ENCODE results near the gene PCYOX1L. TPM values are rescaled to one million over a fixed set of nuclear protein-coding genes. Genes with fewer than 3 reads are reported as not detected.
A peak's percentile ranks its signal among the peaks of the same experiment; 100 is the strongest.
"Not testable (repeated sequence)": the region's sequence is repeated elsewhere in the genome, so short reads cannot be mapped to it uniquely, and the experiment has no call there.

The PCYOX1L gene
- polyA plus RNA-seq, 6 donors from 2014 or later: 5.4 to 9.2 (median 8.0) TPM

DNA sequence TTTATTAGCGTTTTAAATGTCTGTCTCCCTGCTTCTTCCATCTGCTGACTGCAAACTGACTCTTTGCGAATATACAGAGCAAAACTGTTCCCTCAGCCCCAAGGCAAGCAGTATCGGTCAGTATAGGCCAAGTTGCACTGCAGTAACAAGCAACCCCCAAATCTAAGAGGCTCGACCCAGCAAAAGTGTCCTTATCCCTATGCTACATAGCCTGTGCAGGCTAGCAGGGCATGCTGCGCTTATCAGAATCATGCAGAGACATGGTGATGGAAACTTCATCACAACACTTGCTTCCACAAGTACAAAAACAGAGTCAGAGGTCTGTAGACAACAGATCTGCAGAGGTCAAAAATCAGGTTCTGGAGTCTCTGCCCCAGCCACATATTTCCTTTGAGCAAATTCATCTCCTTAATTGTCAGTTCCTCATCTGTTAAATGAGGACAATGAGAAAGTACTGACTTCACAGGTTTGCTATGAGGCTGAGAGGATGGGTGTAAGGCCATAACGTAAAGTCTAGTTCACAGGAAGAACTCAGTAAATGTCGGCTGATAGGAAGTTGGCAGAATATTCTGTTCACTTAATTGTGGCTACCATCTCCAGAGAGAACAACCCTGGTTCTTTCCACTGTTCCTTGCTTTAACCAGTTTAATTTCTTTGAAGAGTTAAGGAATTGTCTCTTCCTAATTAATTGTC, 30.8 kb downstream of the PCYOX1L start:
- Mint-ChIP-seq H3K4me1 (no peaks in the 10 kb centered on the region), H3K27me3 (peaks cover 0 to 5% (median 0%) of the 10 kb centered on the region in 3 donors), H3K36me3 (no peaks in the 10 kb centered on the region), H3K9me3 (no peaks in the 10 kb centered on the region), H3K4me3 (no peak overlapping the region), H3K27ac (peak overlapping the region in 1 of 6 donors; percentile 2)
- ATAC-seq (ENCODE audit: low read depth in 2 of 2) (no peak), DNase-seq (no peak)

GRCh38 chr5:149389552-149390495, 32.0 kb downstream of the PCYOX1L start:
- DNase-seq (no peak), ATAC-seq (ENCODE audit: low read depth in 2 of 2) (no peak)
- Mint-ChIP-seq H3K4me1 (no peaks in the 10 kb centered on the region), H3K27ac (no peak overlapping the region), H3K36me3 (no peaks in the 10 kb centered on the region), H3K4me3 (no peak overlapping the region), H3K27me3 (peaks cover 0 to 5% (median 0%) of the 10 kb centered on the region in 3 donors), H3K9me3 (no peaks in the 10 kb centered on the region)

DNA sequence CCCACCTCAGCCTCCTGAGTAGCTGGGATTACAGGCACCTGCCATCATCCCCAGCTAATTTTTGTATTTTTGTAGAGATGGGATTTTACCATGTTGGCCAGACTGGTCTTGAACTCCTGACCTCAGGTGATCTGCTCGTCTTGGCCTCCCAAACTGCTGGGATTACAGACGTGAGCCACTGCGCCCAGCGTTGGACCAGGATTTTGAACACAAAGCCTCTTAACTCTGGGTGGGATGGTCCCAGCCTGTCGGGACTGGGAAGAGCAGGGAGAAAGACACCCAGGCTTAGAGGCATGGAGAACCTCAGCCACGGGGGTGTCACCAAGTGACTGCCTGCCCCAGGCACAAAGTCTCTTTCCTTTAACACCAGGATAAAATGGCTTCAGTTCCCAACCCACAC, 33.2 kb downstream of the PCYOX1L start:
- not testable (repeated sequence) for ATAC-seq (ENCODE audit: low read depth in 2 of 2); H3K27me3 Mint-ChIP-seq; DNase-seq; H3K4me3 Mint-ChIP-seq; H3K4me1 Mint-ChIP-seq; H3K27ac Mint-ChIP-seq; H3K9me3 Mint-ChIP-seq; H3K36me3 Mint-ChIP-seq

- no peak for DNase-seq
- Mint-ChIP-seq H3K4me3 (no peak overlapping the region), H3K9me3 (peaks cover 0 to 3% (median 0%) of the 10 kb centered on the region in 7 donors), H3K27ac (no peak overlapping the region), H3K27me3 (peaks cover 0 to 10% (median 0%) of the 10 kb centered on the region in 3 donors), H3K36me3 (no peaks in the 10 kb centered on the region), H3K4me1 (no peaks in the 10 kb centered on the region)
- ATAC-seq (ENCODE audit: low read depth in 2 of 2): no peak
Observed at GRCh38 chr5:149391524-149391923, 33.7 kb downstream of the PCYOX1L start.

DNA sequence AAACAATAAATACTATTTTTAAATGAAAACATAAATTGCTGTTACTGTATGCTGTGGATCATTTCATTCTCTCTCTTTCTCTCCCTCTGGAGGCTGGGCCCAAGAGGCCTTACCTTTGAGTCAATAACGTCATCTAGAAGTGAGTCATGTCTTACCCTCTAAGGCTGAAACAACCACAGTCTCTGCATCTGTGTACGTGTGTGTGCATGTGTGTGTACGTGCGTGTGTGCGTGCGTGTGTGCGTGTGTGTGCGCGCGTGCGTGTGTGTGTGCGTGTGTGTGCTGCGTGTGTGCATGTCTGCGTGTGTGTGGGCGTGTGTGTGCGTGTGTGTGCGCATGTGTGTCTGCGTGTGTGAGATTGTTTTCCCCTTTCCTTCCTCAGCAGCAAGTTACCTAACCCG, 34.9 kb downstream of the PCYOX1L start:
- no peak overlapping the region for H3K27ac Mint-ChIP-seq
- H3K9me3 Mint-ChIP-seq: peaks cover 0 to 3% (median 0%) of the 10 kb centered on the region in 7 donors
- DNase-seq (no peak), ATAC-seq (ENCODE audit: low read depth in 2 of 2) (no peak)
- H3K27me3 Mint-ChIP-seq: peaks cover 0 to 13% (median 3%) of the 10 kb centered on the region in 3 donors
- no peak overlapping the region for H3K4me3 Mint-ChIP-seq
- H3K4me1 Mint-ChIP-seq: no peaks in the 10 kb centered on the region
- no peaks in the 10 kb centered on the region for H3K36me3 Mint-ChIP-seq

DNA sequence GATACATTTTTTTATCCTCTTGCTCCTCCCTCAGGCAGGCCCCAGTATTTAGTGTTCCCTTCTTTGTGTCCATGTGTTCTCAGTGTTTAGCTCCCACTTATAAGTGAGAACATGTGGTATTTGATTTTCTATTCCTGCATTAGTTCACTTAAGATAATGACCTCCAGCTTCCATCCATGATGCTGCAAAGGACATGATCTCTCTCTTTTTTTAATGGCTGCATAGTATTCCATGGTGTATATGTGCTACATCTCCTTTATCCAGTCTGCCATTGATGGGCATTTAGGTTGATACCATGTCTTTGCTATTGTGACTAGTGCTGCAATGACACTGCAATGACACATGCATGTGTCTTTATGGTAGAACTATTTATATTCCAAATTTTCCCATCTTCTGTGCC, 37.1 kb downstream of the PCYOX1L start:
- not testable (repeated sequence) for DNase-seq; ATAC-seq (ENCODE audit: low read depth in 2 of 2); H3K36me3 Mint-ChIP-seq; H3K9me3 Mint-ChIP-seq; H3K27ac Mint-ChIP-seq; H3K4me3 Mint-ChIP-seq; H3K4me1 Mint-ChIP-seq
- H3K27me3 Mint-ChIP-seq: peaks cover 6 to 13% (median 11%) of the 10 kb centered on the region in 3 donors

GRCh38 chr5:149397530-149397929, 39.7 kb downstream of the PCYOX1L start:
- Mint-ChIP-seq H3K27me3 (peaks cover 6 to 13% (median 11%) of the 10 kb centered on the region in 3 donors), H3K9me3 (peaks cover 0 to 4% (median 0%) of the 10 kb centered on the region in 7 donors), H3K4me1 (no peaks in the 10 kb centered on the region), H3K27ac (no peak overlapping the region), H3K36me3 (no peaks in the 10 kb centered on the region), H3K4me3 (no peak overlapping the region)
- no peak for DNase-seq
- no peak for ATAC-seq (ENCODE audit: low read depth in 2 of 2)

DNA sequence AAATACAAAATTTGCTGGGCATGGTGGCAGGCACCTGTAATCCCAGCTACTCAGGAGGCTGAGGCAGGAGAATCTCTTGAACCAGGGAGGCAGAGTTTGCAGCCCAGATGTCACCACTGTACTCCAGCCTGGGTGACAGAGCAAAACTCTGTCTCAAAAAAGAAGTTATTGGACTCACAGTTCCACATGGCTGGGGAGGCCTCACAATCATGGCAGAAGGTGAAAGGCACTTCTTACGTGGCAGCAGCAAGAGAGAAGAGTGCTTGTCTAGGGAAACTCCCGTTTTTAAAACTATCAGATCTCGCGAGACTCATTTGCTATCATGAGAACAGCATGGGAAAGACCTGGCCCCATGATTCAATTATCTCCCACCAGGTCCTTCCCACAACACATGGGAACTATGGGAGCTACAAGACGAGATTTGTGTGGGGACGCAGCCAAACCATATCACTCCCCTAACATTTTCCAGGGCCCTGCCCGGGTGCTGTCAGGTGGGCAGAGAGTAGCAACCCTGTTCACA, 41.0 kb downstream of the PCYOX1L start:
- H3K4me1 Mint-ChIP-seq; H3K27ac Mint-ChIP-seq; H3K36me3 Mint-ChIP-seq; H3K9me3 Mint-ChIP-seq; H3K4me3 Mint-ChIP-seq; ATAC-seq (ENCODE audit: low read depth in 2 of 2); DNase-seq: not testable (repeated sequence)
- H3K27me3 Mint-ChIP-seq: peaks cover 6 to 16% (median 13%) of the 10 kb centered on the region in 3 donors

- ATAC-seq (ENCODE audit: low read depth in 2 of 2): no peak
- Mint-ChIP-seq H3K27ac (peak overlapping the region in 1 of 6 donors; percentile 41), H3K27me3 (peaks cover 6 to 19% (median 18%) of the 10 kb centered on the region in 3 donors), H3K9me3 (peaks cover 0 to 4% (median 0%) of the 10 kb centered on the region in 7 donors), H3K4me1 (no peaks in the 10 kb centered on the region), H3K36me3 (no peaks in the 10 kb centered on the region), H3K4me3 (no peak overlapping the region)
- no peak for DNase-seq
Observed at GRCh38 chr5:149399775-149400174, 41.9 kb downstream of the PCYOX1L start.

- ATAC-seq (ENCODE audit: low read depth in 2 of 2) (no peak), DNase-seq (no peak)
- H3K9me3 Mint-ChIP-seq: peaks cover 0 to 3% (median 0%) of the 10 kb centered on the region in 7 donors
Observed at GRCh38 chr5:149400304-149400703, 42.5 kb downstream of the PCYOX1L start.

GRCh38 chr5:149401051-149401450, 43.2 kb downstream of the PCYOX1L start:
- Mint-ChIP-seq H3K27ac (no peak overlapping the region), H3K36me3 (no peaks in the 10 kb centered on the region), H3K4me1 (no peaks in the 10 kb centered on the region), H3K9me3 (peaks cover 0 to 3% (median 0%) of the 10 kb centered on the region in 7 donors), H3K27me3 (peaks cover 6 to 25% (median 15%) of the 10 kb centered on the region in 3 donors), H3K4me3 (no peak overlapping the region)
- DNase-seq (no peak), ATAC-seq (ENCODE audit: low read depth in 2 of 2) (no peak)

More at GRCh38 chr5:149400304-149400703, 42.5 kb downstream of the PCYOX1L start:
- Mint-ChIP-seq H3K4me1 (no peaks in the 10 kb centered on the region), H3K4me3 (no peak overlapping the region), H3K27me3 (peaks cover 6 to 18% (median 15%) of the 10 kb centered on the region in 3 donors), H3K27ac (no peak overlapping the region), H3K36me3 (no peaks in the 10 kb centered on the region)

DNA sequence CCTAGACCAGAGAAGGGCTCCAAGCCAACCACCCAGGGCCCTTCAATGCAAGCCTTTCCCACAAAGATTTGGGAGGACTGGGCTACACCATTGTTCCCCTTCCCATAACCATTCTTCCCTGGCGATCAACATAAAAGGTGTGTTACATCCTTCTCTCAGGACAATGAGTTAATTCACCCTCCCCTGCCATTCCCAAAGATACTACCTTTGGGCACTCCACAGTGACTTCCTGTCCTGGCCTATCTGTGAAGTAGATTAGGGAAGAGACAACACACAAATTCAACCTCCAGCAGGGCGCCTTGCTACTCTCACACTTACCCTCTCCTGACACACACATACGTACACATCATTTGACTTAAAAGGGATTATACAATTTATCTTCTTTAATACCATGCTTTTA, 44.4 kb downstream of the PCYOX1L start:
- Mint-ChIP-seq H3K4me1 (no peaks in the 10 kb centered on the region), H3K9me3 (peaks cover 0 to 3% (median 0%) of the 10 kb centered on the region in 7 donors), H3K36me3 (no peaks in the 10 kb centered on the region), H3K4me3 (no peak overlapping the region), H3K27me3 (peaks cover 11 to 27% (median 14%) of the 10 kb centered on the region in 3 donors), H3K27ac (no peak overlapping the region)
- DNase-seq (no peak), ATAC-seq (ENCODE audit: low read depth in 2 of 2) (no peak)

DNA sequence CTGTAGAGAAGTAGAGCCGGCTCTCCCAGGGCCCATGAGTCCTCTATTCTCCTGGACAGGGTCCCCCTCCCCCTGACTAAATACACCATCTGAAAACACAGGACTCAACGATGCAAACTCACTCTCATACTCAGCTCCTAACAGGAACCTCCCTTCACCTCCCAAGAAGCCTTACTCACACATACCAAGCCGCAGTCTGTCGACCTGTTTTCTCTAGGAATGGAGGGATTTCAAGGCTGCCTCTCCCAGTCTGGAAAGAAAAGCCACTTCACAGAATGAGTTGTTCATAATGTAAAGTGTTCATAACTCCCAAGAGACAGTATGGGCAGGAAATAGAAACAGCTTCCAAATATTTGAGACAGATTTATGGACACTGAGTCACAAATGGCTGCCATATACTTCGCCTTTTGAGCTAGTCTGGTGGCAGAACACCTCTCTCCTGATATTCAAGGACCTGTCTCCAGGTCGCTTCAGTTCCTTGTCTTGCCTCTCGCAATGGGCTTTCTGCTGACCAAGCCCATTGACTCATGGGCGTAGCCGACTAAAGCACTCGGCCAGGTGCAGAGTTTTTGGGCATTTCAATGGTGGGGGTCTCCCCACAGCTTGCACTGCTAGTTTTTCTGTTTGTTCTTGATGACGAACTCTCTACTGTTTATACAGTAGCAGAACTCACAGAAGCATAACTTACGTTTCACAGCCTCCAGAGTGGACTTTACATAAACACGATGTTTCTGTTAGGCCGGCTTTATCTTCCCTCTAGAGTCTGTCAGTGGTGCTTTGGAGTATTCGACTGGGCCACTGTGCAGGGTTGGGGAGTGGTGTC, 46.3 kb downstream of the PCYOX1L start:
- Mint-ChIP-seq H3K27me3 (peaks cover 5 to 23% (median 16%) of the 10 kb centered on the region in 3 donors), H3K4me3 (no peak overlapping the region), H3K27ac (no peak overlapping the region), H3K9me3 (peaks cover 0 to 3% (median 0%) of the 10 kb centered on the region in 7 donors), H3K4me1 (no peaks in the 10 kb centered on the region), H3K36me3 (no peaks in the 10 kb centered on the region)
- DNase-seq (no peak), ATAC-seq (ENCODE audit: low read depth in 2 of 2) (no peak)

All from naive B cell (primary cell).